ENCODE measurements around the gene CIAO3.

Gene CIAO3

GRCh38 chr16:687499-687898, 53.3 kb downstream of the CIAO3 start:
- no peak for DNase-seq

- DNase-seq = no peak
Observed at GRCh38 chr16:686459-687260, 54.1 kb downstream of the CIAO3 start.

- DNase-seq = no peak
Observed at GRCh38 chr16:685967-686366, 54.8 kb downstream of the CIAO3 start.

GRCh38 chr16:684961-685696, 55.7 kb downstream of the CIAO3 start:
- no peak for DNase-seq

GRCh38 chr16:684071-684794, 56.6 kb downstream of the CIAO3 start, which contains the start of gene JMJD8:
Gene JMJD8 (minus strand): TSS chr16:684334. CDS start chr16:684319, 15 bp downstream.
- peak; percentile 87 for DNase-seq

- no peak for DNase-seq
Observed at GRCh38 chr16:683396-684070, 57.3 kb downstream of the CIAO3 start.

- no peak for DNase-seq
Observed at GRCh38 chr16:682493-683395, 58.1 kb downstream of the CIAO3 start.

- DNase-seq = no peak
Observed at GRCh38 chr16:681746-682427, 58.9 kb downstream of the CIAO3 start.

- DNase-seq = no peak
Observed at GRCh38 chr16:680967-681745, 59.6 kb downstream of the CIAO3 start.

GRCh38 chr16:680625-680945, 60.2 kb downstream of the CIAO3 start:
- DNase-seq = no peak

GRCh38 chr16:679814-680624, 60.8 kb downstream of the CIAO3 start, which contains the start of gene STUB1:
Gene STUB1 (plus strand): TSS chr16:680410. CDS start chr16:680526, 116 bp downstream.
- DNase-seq = peak; percentile 87

All from amniotic stem cell (primary cell).